Peyer's patch (tissue), 4 donors: ENCODE measurements around the gene TNNI3K. TPM values are rescaled to one million over a fixed set of nuclear protein-coding genes. Genes with fewer than 3 reads are reported as not detected.

ENCODE experiments used
- DNase-seq, 3 donors: peaks; one replicate each; pipeline ENCODE4 v3.0.0-alpha.2; 2017 to 2019
- H3K27ac ChIP-seq, 4 donors: fragments of 200-600 bp; sonication (generic); one replicate each; pipeline ENCODE4 v1.5.1; 2016 to 2019
- H3K27me3 ChIP-seq, 2 donors: fragments of 200-600 bp; sonication (generic); one replicate each; pipeline ENCODE4 v1.5.1; 2019
- H3K36me3 ChIP-seq, 3 donors: fragments of 200-600 bp; sonication (generic); one replicate each; pipeline ENCODE4 v1.5.1; 2016 to 2019
- H3K4me1 ChIP-seq, 4 donors: fragments of 200-600 bp; sonication (generic); one replicate each; pipeline ENCODE4 v1.5.1; 2016 to 2019
- H3K4me3 ChIP-seq, 4 donors: fragments of 200-600 bp; sonication (generic); 1 replicate in 3 of 4; 2 replicates in 1 of 4; pipeline ENCODE4 v1.5.1; 2016 to 2019; ENCODE audit warnings: mild to moderate bottlenecking in 1 of 4
- H3K9me3 ChIP-seq, 4 donors: fragments of 200-600 bp; sonication (generic); one replicate each; pipeline ENCODE4 v1.5.1; 2016 to 2019; ENCODE audit warnings: mild to moderate bottlenecking in 1 of 4
- CTCF ChIP-seq, 6 experiments: fragments of 450-650 bp in 4 of 6; fragments of 200-600 bp in 2 of 6; sonication (generic) in 1 of 6; IDR thresholded peaks; one replicate each; pipeline ENCODE4 v1.5.1; 2017 to 2019; ENCODE audit warnings: antibody characterized with exemption in 6 of 6, mild to moderate bottlenecking in 3 of 6, moderate library complexity in 1 of 6
- POLR2A ChIP-seq, 2 donors: fragments of 450-650 bp; IDR thresholded peaks; one replicate each; pipeline ENCODE4 v1.5.1; 2017; ENCODE audit warnings: antibody characterized with exemption in 2 of 2, mild to moderate bottlenecking in 2 of 2, moderate library complexity in 2 of 2
- total RNA-seq, 4 donors: library from RNA; depleted of rRNA; stranded (reverse); fragments of >200 nt; gene quantifications; one replicate each; pipeline ENCODE4 v1.1.0, GENCODE V29; 2016

TNNI3K gene
- total RNA-seq, 4 donors from 2014 or later, result 2.0 TPM; not detected in 3

- Histone ChIP-seq H3K27me3 (no peaks in the 10 kb centered on the region), H3K27ac (no peak overlapping the region), H3K9me3 (no peaks in the 10 kb centered on the region), H3K4me3 (no peak overlapping the region), H3K36me3 (no peaks in the 10 kb centered on the region), H3K4me1 (no peaks in the 10 kb centered on the region)
- no peak for DNase-seq
- TF ChIP-seq POLR2A (IDR thresholded peaks at IDR 0.05) (no peak), CTCF (IDR thresholded peaks at IDR 0.05) (no peak)
These were observed 160.4 kb downstream of the TNNI3K start for GRCh38 chr1:74395571-74395970.

- H3K27ac ChIP-seq, result no peak overlapping the region
- H3K9me3 ChIP-seq, result no peaks in the 10 kb centered on the region
- H3K36me3 ChIP-seq, result no peaks in the 10 kb centered on the region
- no peak for DNase-seq
- TF ChIP-seq POLR2A (IDR thresholded peaks at IDR 0.05), result no peak
- TF ChIP-seq CTCF (IDR thresholded peaks at IDR 0.05), result no peak
- no peaks in the 10 kb centered on the region for H3K27me3 ChIP-seq
- no peak overlapping the region for H3K4me3 ChIP-seq
- no peaks in the 10 kb centered on the region for H3K4me1 ChIP-seq
These were observed 161.3 kb downstream of the TNNI3K start for GRCh38 chr1:74396462-74396861.

GRCh38 chr1:74396933-74397332 lies 161.7 kb downstream of the TNNI3K start:
- H3K27ac ChIP-seq, result no peak overlapping the region
- H3K9me3 ChIP-seq, result no peaks in the 10 kb centered on the region

GRCh38 chr1:74399249-74399648 lies 164.1 kb downstream of the TNNI3K start:
- DNase-seq, result no peak
- TF ChIP-seq POLR2A (IDR thresholded peaks at IDR 0.05) (no peak), CTCF (IDR thresholded peaks at IDR 0.05) (no peak)
- no peaks in the 10 kb centered on the region for H3K4me1 ChIP-seq
- H3K27me3 ChIP-seq, result no peaks in the 10 kb centered on the region
- no peaks in the 10 kb centered on the region for H3K36me3 ChIP-seq
- H3K27ac ChIP-seq, result no peak overlapping the region
- no peaks in the 10 kb centered on the region for H3K9me3 ChIP-seq
- no peak overlapping the region for H3K4me3 ChIP-seq

More at GRCh38 chr1:74396933-74397332, 161.7 kb downstream of the TNNI3K start:
- H3K4me3 ChIP-seq, result no peak overlapping the region
- no peaks in the 10 kb centered on the region for H3K4me1 ChIP-seq
- no peak for DNase-seq
- no peaks in the 10 kb centered on the region for H3K27me3 ChIP-seq
- no peaks in the 10 kb centered on the region for H3K36me3 ChIP-seq
- TF ChIP-seq CTCF (IDR thresholded peaks at IDR 0.05) (no peak), POLR2A (IDR thresholded peaks at IDR 0.05) (no peak)

GRCh38 chr1:74402873-74403272 lies 167.7 kb downstream of the TNNI3K start:
- no peak overlapping the region for H3K4me3 ChIP-seq
- no peak overlapping the region for H3K27ac ChIP-seq
- no peak for DNase-seq
- no peaks in the 10 kb centered on the region for H3K9me3 ChIP-seq
- TF ChIP-seq POLR2A (IDR thresholded peaks at IDR 0.05), result no peak
- TF ChIP-seq CTCF (IDR thresholded peaks at IDR 0.05), result no peak
- H3K36me3 ChIP-seq, result no peaks in the 10 kb centered on the region
- H3K4me1 ChIP-seq, result no peaks in the 10 kb centered on the region
- H3K27me3 ChIP-seq, result no peaks in the 10 kb centered on the region

GRCh38 chr1:74403606-74404005 lies 168.4 kb downstream of the TNNI3K start:
- no peak for DNase-seq
- Histone ChIP-seq H3K4me3 (no peak overlapping the region), H3K4me1 (no peaks in the 10 kb centered on the region), H3K27ac (no peak overlapping the region), H3K27me3 (no peaks in the 10 kb centered on the region), H3K36me3 (no peaks in the 10 kb centered on the region), H3K9me3 (no peaks in the 10 kb centered on the region)
- TF ChIP-seq CTCF (IDR thresholded peaks at IDR 0.05), result no peak
- no peak for TF ChIP-seq POLR2A (IDR thresholded peaks at IDR 0.05)
